GM18517 (cell line): ENCODE results near the gene DXO.
"Not testable (repeated sequence)": the region's sequence is repeated elsewhere in the genome, so short reads cannot be mapped to it uniquely, and the experiment has no call there.

ENCODE experiments used
- ATAC-seq: cut with Tn5 transposase; IDR thresholded peaks from one replicate; pipeline ENCODE4 v1.9.1; 2021; ENCODE audit warnings: mild to moderate bottlenecking, moderate library complexity; ENCODE audit not compliant: unreplicated experiment

DXO gene

DNA sequence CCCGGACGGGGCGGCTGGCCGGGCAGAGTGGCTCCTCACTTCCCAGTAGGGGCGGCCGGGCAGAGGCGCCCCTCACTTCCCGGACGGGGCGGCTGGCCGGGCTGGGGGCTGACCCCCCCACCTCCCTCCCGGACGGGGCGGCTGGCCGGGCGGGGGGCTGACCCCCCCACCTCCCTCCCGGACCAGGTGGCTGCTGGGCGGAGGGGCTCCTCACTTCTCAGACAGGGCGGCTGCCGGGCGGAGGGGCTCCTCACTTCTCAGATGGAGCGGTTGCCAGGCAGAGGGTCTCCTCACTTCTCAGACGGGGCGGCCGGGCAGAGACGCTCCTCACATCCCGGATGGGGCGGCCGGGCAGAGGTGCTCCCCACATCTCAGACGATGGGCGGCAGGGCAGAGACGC is 39.8 kb downstream of the DXO start:
- ATAC-seq: not testable (repeated sequence)

GRCh38 chr6:31930962-31931361 is 41.0 kb downstream of the DXO start:
- ATAC-seq: no peak

GRCh38 chr6:31928672-31928939 is 43.3 kb downstream of the DXO start:
- ATAC-seq: no peak

DNA sequence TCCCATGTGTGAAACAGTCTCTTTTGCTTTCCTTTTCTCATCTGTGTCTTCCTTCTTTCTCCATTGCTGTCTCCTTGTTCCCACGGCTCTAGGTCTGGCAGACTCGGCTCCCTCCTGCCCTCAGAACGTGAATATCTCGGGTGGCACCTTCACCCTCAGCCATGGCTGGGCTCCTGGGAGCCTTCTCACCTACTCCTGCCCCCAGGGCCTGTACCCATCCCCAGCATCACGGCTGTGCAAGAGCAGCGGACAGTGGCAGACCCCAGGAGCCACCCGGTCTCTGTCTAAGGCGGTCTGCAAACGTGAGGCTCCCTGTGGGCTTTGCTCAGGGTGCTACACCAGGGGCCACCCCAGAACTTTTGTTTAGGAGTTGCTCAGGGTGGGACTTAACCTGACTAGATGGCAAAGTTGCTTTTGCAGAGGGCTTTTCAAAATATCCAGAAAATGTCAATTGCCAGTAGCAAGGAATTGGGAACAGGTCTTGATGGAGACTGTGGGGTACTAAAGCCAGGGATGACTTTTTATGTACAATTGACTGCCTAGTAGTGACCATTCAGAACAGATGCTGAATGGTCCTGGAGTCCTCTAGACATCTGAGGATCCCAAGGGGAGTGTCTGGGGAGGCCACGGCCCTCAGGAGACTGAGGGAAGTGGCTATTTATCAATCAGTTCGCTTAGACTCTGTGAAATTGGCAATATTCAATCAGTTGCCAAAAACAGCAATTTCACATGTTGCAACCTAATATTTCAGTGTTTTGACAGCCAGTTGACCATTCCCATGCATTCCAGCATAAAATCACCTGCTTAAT is 43.9 kb downstream of the DXO start:
- ATAC-seq: no peak

DNA sequence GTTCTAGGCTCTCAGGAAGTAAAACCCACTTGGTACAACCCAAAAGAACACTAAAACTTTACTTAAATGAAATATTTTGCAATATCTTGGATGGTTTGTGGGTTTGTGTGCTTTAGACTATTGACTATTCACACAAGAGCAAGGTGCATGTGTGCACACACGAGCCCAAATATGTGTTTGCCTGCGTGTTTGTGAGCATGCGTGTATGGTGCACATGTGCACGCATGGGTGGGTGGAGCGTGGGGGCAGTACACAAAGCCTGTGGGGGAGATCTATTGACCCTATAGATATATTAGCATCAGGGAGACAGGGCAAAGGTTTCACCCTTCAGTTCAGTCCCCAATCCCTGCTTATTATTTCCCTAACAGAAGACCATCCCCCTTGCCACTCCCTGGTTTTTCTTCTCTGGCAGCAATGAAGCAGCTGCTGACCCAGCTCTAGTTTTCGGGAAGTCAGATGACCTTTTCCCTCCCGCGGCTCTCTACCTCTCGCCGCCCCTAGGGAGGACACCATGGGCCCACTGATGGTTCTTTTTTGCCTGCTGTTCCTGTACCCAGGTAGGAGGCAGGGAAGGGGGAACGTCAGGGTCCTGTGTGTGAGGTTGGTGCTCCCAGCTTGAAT is 44.6 kb downstream of the DXO start, which contains the start of gene C2:
TSS of gene C2 (plus strand) at position 476 of the 621 bp plus-strand sequence. CDS start at position 512, 36 bp downstream.
- no peak for ATAC-seq

- no peak for ATAC-seq
Observed at GRCh38 chr6:31922942-31923341, 49.0 kb downstream of the DXO start.

DNA sequence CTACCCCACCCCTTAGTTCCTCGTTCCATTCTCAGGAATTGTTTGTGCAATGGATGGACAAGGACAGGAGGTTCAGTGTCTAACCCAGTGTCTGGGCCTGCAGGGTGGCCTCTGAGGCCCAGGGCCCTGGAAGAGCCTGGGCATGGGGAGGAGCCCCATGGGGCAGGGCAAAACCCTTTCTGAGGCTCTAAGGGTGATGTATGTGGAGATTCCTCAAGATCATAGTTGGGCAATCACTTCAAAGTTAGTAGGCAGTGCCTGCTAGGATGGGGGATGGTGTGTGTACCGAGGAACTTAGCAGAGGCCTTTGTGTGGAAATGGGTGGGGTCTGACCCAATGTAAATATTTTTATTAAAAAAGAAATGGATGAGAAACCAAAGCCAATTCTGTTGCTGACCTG is 51.1 kb downstream of the DXO start:
- no peak for ATAC-seq
